Measurements from ENCODE around the gene ACOX1. TPM values are rescaled to one million over a fixed set of nuclear protein-coding genes. Genes with fewer than 3 reads are reported as not detected.

Gene ACOX1
- total and polyA plus RNA-seq, 2 donors (not counting 1 experiment from before 2014, with no cell fraction given): 6.6 to 31.2 TPM

DNA sequence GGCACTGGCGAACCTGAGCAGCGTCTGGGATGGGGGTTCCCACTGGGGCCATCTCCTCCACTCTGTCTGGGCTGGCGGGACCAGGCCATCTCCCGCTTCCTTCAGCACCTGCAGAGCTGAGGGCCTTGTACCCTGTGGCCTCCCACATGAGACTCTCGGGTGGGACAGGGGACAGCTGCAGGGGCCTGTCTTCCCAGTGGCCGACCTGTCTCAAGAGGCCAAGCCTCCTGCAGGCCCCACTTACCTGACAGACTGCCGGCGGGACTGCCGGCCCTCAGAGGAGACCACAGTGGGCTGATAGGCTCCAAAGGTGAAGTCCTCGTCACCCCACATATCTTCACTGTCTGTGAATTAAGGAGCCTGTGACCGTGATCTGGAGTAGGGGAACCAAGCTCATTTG, 53.9 kb downstream of the ACOX1 start:
- Histone ChIP-seq H3K27ac (ENCODE audit: low read length in 2 of 2) (no peak overlapping the region), H3K9ac (ENCODE audit: low read length) (no peak overlapping the region), H3K79me2 (ENCODE audit: control insufficient read depth, insufficient read depth, low read length) (no peaks in the 10 kb centered on the region), H3K4me2 (replicated peaks; ENCODE audit: low read depth, low read length, poor library complexity, severe bottlenecking) (no peak overlapping the region), H3K36me3 (replicated peaks in 1 of 2; ENCODE audit: control extremely low read depth in 1 of 2, control insufficient read depth in 1 of 2, extremely low read depth in 1 of 2, insufficient read depth in 2 of 2, low read length in 1 of 2) (no peaks in the 10 kb centered on the region), H3K4me1 (ENCODE audit: control insufficient read depth in 2 of 2, insufficient read depth in 2 of 2, low read length in 2 of 2) (no peaks in the 10 kb centered on the region), H3K4me3 (ENCODE audit: control extremely low read depth in 1 of 5, extremely low read depth in 1 of 5, insufficient read depth in 1 of 5, low read depth in 2 of 5, low read length in 4 of 5) (no peak overlapping the region), H3K9me3 (ENCODE audit: control extremely low read depth in 1 of 3, control insufficient read depth in 2 of 3, insufficient read depth in 1 of 3, low read length in 2 of 3) (no peaks in the 10 kb centered on the region), H2AFZ (ENCODE audit: insufficient read depth, low read depth, low read length, poor library complexity, severe bottlenecking) (no peak overlapping the region), H3K27me3 (replicated peaks in 1 of 4; ENCODE audit: control extremely low read depth in 1 of 4, control insufficient read depth in 3 of 4, insufficient read depth in 4 of 4, low read length in 3 of 4) (no peaks in the 10 kb centered on the region), H4K20me1 (ENCODE audit: control insufficient read depth, insufficient read depth, low read length, poor library complexity, severe bottlenecking) (no peaks in the 10 kb centered on the region)
- Mint-ChIP-seq H3K27me3 (no peaks in the 10 kb centered on the region), H3K27ac (no peak overlapping the region), H3K4me1 (no peaks in the 10 kb centered on the region), H3K4me3 (no peak overlapping the region), H3K9me3 (ENCODE audit: insufficient read depth) (no peaks in the 10 kb centered on the region)
- intact Hi-C loops (cut with micrococcal nuclease): no loop called here
- ChIA-PET POLR2A (no interaction called here), CTCF (interaction anchor here (0.8 to 1.0 kb wide), 2 partner anchors 78 to 89 kb away, joined by 3 read pairs; no protein-coding TSS in a partner anchor)
- ATAC-seq (ENCODE audit: low read depth): no peak
- DNase-seq: no peak
- WGBS (ENCODE audit: insufficient coverage): 94% methylated on average over 9 of the region's 11 CpGs
- TF ChIP-seq, protein P1, sequence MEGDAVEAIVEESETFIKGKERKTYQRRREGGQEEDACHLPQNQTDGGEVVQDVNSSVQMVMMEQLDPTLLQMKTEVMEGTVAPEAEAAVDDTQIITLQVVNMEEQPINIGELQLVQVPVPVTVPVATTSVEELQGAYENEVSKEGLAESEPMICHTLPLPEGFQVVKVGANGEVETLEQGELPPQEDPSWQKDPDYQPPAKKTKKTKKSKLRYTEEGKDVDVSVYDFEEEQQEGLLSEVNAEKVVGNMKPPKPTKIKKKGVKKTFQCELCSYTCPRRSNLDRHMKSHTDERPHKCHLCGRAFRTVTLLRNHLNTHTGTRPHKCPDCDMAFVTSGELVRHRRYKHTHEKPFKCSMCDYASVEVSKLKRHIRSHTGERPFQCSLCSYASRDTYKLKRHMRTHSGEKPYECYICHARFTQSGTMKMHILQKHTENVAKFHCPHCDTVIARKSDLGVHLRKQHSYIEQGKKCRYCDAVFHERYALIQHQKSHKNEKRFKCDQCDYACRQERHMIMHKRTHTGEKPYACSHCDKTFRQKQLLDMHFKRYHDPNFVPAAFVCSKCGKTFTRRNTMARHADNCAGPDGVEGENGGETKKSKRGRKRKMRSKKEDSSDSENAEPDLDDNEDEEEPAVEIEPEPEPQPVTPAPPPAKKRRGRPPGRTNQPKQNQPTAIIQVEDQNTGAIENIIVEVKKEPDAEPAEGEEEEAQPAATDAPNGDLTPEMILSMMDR (IDR thresholded peaks at IDR 0.05): no peak
- TF ChIP-seq EZH2 (IDR thresholded peaks at IDR 0.05; ENCODE audit: borderline replicate concordance, insufficient read depth, low read depth, low read length, poor library complexity, severe bottlenecking): no peak

DNA sequence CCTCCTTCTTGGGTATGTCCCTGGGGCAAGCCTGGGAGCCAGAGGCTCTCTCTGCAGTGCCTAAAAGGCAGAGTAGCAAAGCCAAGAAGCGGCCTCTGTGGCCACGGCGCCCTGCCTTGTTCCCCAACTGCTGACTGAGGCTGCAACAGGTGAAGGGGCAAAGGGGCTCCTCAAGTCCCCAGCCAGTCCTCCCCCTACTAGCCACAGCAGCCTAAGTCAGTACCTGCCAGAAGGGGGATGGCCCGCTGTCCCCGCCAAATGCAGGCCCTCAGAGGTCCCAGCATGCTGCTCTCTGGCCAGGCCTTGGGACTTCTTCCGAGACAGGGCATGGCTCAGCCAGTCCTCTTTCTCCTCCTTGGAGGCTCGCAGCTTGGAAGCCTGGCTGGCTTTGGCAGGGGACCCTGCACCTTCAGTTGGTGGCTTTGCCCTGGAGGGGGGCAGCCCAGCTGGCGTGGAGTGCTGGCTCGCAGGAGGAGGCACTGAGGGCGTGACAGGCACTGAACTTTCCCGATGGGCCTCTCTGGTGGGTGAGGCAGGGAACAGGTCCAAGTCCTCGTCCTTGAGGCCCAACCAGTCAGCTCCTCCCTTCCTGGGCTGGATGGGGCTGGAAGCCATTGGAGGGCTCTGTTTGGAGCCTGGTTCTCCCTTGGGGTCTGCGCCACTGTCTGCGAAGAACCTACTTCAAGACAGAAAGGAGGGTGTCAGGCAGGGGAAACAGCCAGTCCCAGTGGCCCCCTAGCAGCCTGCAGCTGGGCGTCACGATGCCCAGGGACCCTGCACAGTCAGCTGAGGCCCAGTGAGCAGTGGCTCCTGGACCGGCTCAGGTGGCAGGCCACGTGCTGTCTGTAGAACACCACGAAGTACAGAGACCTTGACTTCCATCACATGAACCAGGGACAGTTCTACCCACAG, 55.7 kb downstream of the ACOX1 start:
- intact Hi-C loops (cut with micrococcal nuclease): no loop called here
- no peaks in the 10 kb centered on the region for H3K27me3 ChIP-seq (replicated peaks in 1 of 4; ENCODE audit: control extremely low read depth in 1 of 4, control insufficient read depth in 3 of 4, insufficient read depth in 4 of 4, low read length in 3 of 4)
- no peaks in the 10 kb centered on the region for H3K4me1 Mint-ChIP-seq
- peaks cover 0 to 4% of the 10 kb centered on the region in 2 experiments for H3K36me3 ChIP-seq (replicated peaks in 1 of 2; ENCODE audit: control extremely low read depth in 1 of 2, control insufficient read depth in 1 of 2, extremely low read depth in 1 of 2, insufficient read depth in 2 of 2, low read length in 1 of 2)
- H3K27ac ChIP-seq (ENCODE audit: low read length in 2 of 2): no peak overlapping the region
- H3K9ac ChIP-seq (ENCODE audit: low read length): no peak overlapping the region
- H2AFZ ChIP-seq (ENCODE audit: insufficient read depth, low read depth, low read length, poor library complexity, severe bottlenecking): no peak overlapping the region
- no peaks in the 10 kb centered on the region for H4K20me1 ChIP-seq (ENCODE audit: control insufficient read depth, insufficient read depth, low read length, poor library complexity, severe bottlenecking)
- ATAC-seq (ENCODE audit: low read depth) (no peak), DNase-seq (no peak)
- H3K27me3 Mint-ChIP-seq: no peaks in the 10 kb centered on the region
- no peaks in the 10 kb centered on the region for H3K9me3 Mint-ChIP-seq (ENCODE audit: insufficient read depth)
- no peaks in the 10 kb centered on the region for H3K79me2 ChIP-seq (ENCODE audit: control insufficient read depth, insufficient read depth, low read length)
- H3K9me3 ChIP-seq (ENCODE audit: control extremely low read depth in 1 of 3, control insufficient read depth in 2 of 3, insufficient read depth in 1 of 3, low read length in 2 of 3): no peaks in the 10 kb centered on the region
- no peak overlapping the region for H3K4me2 ChIP-seq (replicated peaks; ENCODE audit: low read depth, low read length, poor library complexity, severe bottlenecking)
- TF ChIP-seq EZH2 (IDR thresholded peaks at IDR 0.05; ENCODE audit: borderline replicate concordance, insufficient read depth, low read depth, low read length, poor library complexity, severe bottlenecking): no peak
- no peaks in the 10 kb centered on the region for H3K4me1 ChIP-seq (ENCODE audit: control insufficient read depth in 2 of 2, insufficient read depth in 2 of 2, low read length in 2 of 2)
- CTCF ChIA-PET: no interaction called here
- no peak overlapping the region for H3K4me3 Mint-ChIP-seq
- POLR2A ChIA-PET: no interaction called here
- H3K4me3 ChIP-seq (ENCODE audit: control extremely low read depth in 1 of 5, extremely low read depth in 1 of 5, insufficient read depth in 1 of 5, low read depth in 2 of 5, low read length in 4 of 5): no peak overlapping the region
- H3K27ac Mint-ChIP-seq: no peak overlapping the region
- WGBS (ENCODE audit: insufficient coverage): 94% methylated on average over 19 of the region's 19 CpGs
